ENCODE measurements around the gene CRYL1.

Gene CRYL1

GRCh38 chr13:20461481-20461859 is 64.2 kb downstream of the CRYL1 start:
- TF ChIP-seq EZH2phosphoT487 (IDR thresholded peaks at IDR 0.05; ENCODE audit: borderline replicate concordance, low read length) (no peak), CTCF (IDR thresholded peaks at IDR 0.05; ENCODE audit: low read depth, low read length, poor library complexity, severe bottlenecking) (no peak)
- H3K27ac ChIP-seq (ENCODE audit: low read depth, low read length) = no peak overlapping the region
- H3K27me3 ChIP-seq (ENCODE audit: control insufficient read depth, low read length) = no peaks in the 10 kb centered on the region
- no peaks in the 10 kb centered on the region for H3K36me3 ChIP-seq (ENCODE audit: control insufficient read depth, low read length)
- no peak overlapping the region for H3K4me2 ChIP-seq (ENCODE audit: low read length)
- H4K20me1 ChIP-seq (ENCODE audit: control insufficient read depth, insufficient read depth, low read depth, low read length) = no peaks in the 10 kb centered on the region
- no peaks in the 10 kb centered on the region for H3K4me1 ChIP-seq (ENCODE audit: control insufficient read depth, low read length)
- no peak overlapping the region for H3K4me3 ChIP-seq (ENCODE audit: low read length)
- H3K79me2 ChIP-seq (ENCODE audit: control insufficient read depth, low read length) = no peaks in the 10 kb centered on the region
- no peaks in the 10 kb centered on the region for H3K9me3 ChIP-seq (ENCODE audit: control insufficient read depth, insufficient read depth, low read length)
- no peaks in the 10 kb centered on the region for H3F3A ChIP-seq (ENCODE audit: control insufficient read depth, insufficient read depth)
- no peaks in the 10 kb centered on the region for H3K9me2 ChIP-seq (replicated peaks; ENCODE audit: control insufficient read depth, low read length)

GRCh38 chr13:20460761-20461160 is 64.9 kb downstream of the CRYL1 start:
- Histone ChIP-seq H3K9me2 (replicated peaks; ENCODE audit: control insufficient read depth, low read length) (no peaks in the 10 kb centered on the region), H3K27me3 (ENCODE audit: control insufficient read depth, low read length) (no peaks in the 10 kb centered on the region), H3K4me2 (ENCODE audit: low read length) (no peak overlapping the region), H3K36me3 (ENCODE audit: control insufficient read depth, low read length) (no peaks in the 10 kb centered on the region), H3K4me1 (ENCODE audit: control insufficient read depth, low read length) (no peaks in the 10 kb centered on the region), H3K9me3 (ENCODE audit: control insufficient read depth, insufficient read depth, low read length) (no peaks in the 10 kb centered on the region), H4K20me1 (ENCODE audit: control insufficient read depth, insufficient read depth, low read depth, low read length) (no peaks in the 10 kb centered on the region), H3K27ac (ENCODE audit: low read depth, low read length) (no peak overlapping the region), H3F3A (ENCODE audit: control insufficient read depth, insufficient read depth) (no peaks in the 10 kb centered on the region), H3K4me3 (ENCODE audit: low read length) (no peak overlapping the region), H3K79me2 (ENCODE audit: control insufficient read depth, low read length) (no peaks in the 10 kb centered on the region)
- TF ChIP-seq EZH2phosphoT487 (IDR thresholded peaks at IDR 0.05; ENCODE audit: borderline replicate concordance, low read length) = no peak
- no peak for TF ChIP-seq CTCF (IDR thresholded peaks at IDR 0.05; ENCODE audit: low read depth, low read length, poor library complexity, severe bottlenecking)

- Histone ChIP-seq H3K4me3 (ENCODE audit: low read length) (no peak overlapping the region), H3K9me3 (ENCODE audit: control insufficient read depth, insufficient read depth, low read length) (no peaks in the 10 kb centered on the region), H4K20me1 (ENCODE audit: control insufficient read depth, insufficient read depth, low read depth, low read length) (no peaks in the 10 kb centered on the region), H3K4me1 (ENCODE audit: control insufficient read depth, low read length) (no peaks in the 10 kb centered on the region), H3K79me2 (ENCODE audit: control insufficient read depth, low read length) (no peaks in the 10 kb centered on the region), H3K4me2 (ENCODE audit: low read length) (no peak overlapping the region), H3K27ac (ENCODE audit: low read depth, low read length) (no peak overlapping the region), H3K36me3 (ENCODE audit: control insufficient read depth, low read length) (no peaks in the 10 kb centered on the region), H3K27me3 (ENCODE audit: control insufficient read depth, low read length) (no peaks in the 10 kb centered on the region), H3F3A (ENCODE audit: control insufficient read depth, insufficient read depth) (no peaks in the 10 kb centered on the region), H3K9me2 (replicated peaks; ENCODE audit: control insufficient read depth, low read length) (no peaks in the 10 kb centered on the region)
- TF ChIP-seq CTCF (IDR thresholded peaks at IDR 0.05; ENCODE audit: low read depth, low read length, poor library complexity, severe bottlenecking) (no peak), EZH2phosphoT487 (IDR thresholded peaks at IDR 0.05; ENCODE audit: borderline replicate concordance, low read length) (no peak)
Measured at GRCh38 chr13:20457670-20458069, 68.0 kb downstream of the CRYL1 start.

GRCh38 chr13:20456737-20457136 is 68.9 kb downstream of the CRYL1 start:
- no peaks in the 10 kb centered on the region for H4K20me1 ChIP-seq (ENCODE audit: control insufficient read depth, insufficient read depth, low read depth, low read length)
- H3K27me3 ChIP-seq (ENCODE audit: control insufficient read depth, low read length) = no peaks in the 10 kb centered on the region
- H3F3A ChIP-seq (ENCODE audit: control insufficient read depth, insufficient read depth) = no peaks in the 10 kb centered on the region
- no peak overlapping the region for H3K4me2 ChIP-seq (ENCODE audit: low read length)
- no peaks in the 10 kb centered on the region for H3K9me3 ChIP-seq (ENCODE audit: control insufficient read depth, insufficient read depth, low read length)
- no peak overlapping the region for H3K4me3 ChIP-seq (ENCODE audit: low read length)
- H3K36me3 ChIP-seq (ENCODE audit: control insufficient read depth, low read length) = no peaks in the 10 kb centered on the region
- TF ChIP-seq EZH2phosphoT487 (IDR thresholded peaks at IDR 0.05; ENCODE audit: borderline replicate concordance, low read length) = no peak
- TF ChIP-seq CTCF (IDR thresholded peaks at IDR 0.05; ENCODE audit: low read depth, low read length, poor library complexity, severe bottlenecking) = no peak
- H3K9me2 ChIP-seq (replicated peaks; ENCODE audit: control insufficient read depth, low read length) = no peaks in the 10 kb centered on the region
- H3K4me1 ChIP-seq (ENCODE audit: control insufficient read depth, low read length) = no peaks in the 10 kb centered on the region
- H3K79me2 ChIP-seq (ENCODE audit: control insufficient read depth, low read length) = no peaks in the 10 kb centered on the region
- no peak overlapping the region for H3K27ac ChIP-seq (ENCODE audit: low read depth, low read length)
